WTC11 (cell line): ENCODE data around the gene CNTNAP2. TPM values are rescaled to one million over a fixed set of nuclear protein-coding genes. Genes with fewer than 3 reads are reported as not detected.
A peak's percentile ranks its signal among the peaks of the same experiment; 100 is the strongest.

Experiments used
- ATAC-seq: fragments of 200-7000 bp; cut with Tn5 transposase; 2 replicates; pipeline ENCODE4 v1.10.0; 2021; ENCODE audit warnings: mild to moderate bottlenecking, moderate library complexity
- CTCF ChIA-PET: fragments of 300-600 bp; sonication (Branson Sonifier 250); formaldehyde crosslinking; loops from one replicate; lab custom pipeline; 2021; ENCODE audit warnings: antibody characterized with exemption; lab: Charles Lee
- POLR2A ChIA-PET: fragments of 350-600 bp; sonication (Branson Sonifier 250); formaldehyde crosslinking; loops from one replicate; lab custom pipeline; 2021; ENCODE audit warnings: antibody characterized with exemption; lab: Charles Lee
- DNase-seq: peaks from one replicate; pipeline ENCODE4 v3.0.0; 2021; ENCODE audit warnings: low spot score
- H3K27ac Mint-ChIP-seq: 2 replicates; pipeline ENCODE4 v1.8.0; 2021; ENCODE audit warnings: mixed read lengths
- H3K27me3 Mint-ChIP-seq: 2 replicates; pipeline ENCODE4 v1.8.0; 2021; ENCODE audit warnings: low read depth, mild to moderate bottlenecking, moderate library complexity, mixed read lengths
- H3K36me3 Mint-ChIP-seq: 2 replicates; pipeline ENCODE4 v1.8.0; 2021; ENCODE audit warnings: mixed read lengths
- H3K4me1 Mint-ChIP-seq: 2 replicates; pipeline ENCODE4 v1.8.0; 2022; ENCODE audit warnings: mixed read lengths
- H3K4me3 Mint-ChIP-seq: 2 replicates; pipeline ENCODE4 v1.8.0; 2021; ENCODE audit warnings: mild to moderate bottlenecking, moderate library complexity, mixed read lengths
- H3K9me3 Mint-ChIP-seq: 2 replicates; pipeline ENCODE4 v1.8.0; 2021; ENCODE audit warnings: mixed read lengths
- ZBTB43 ChIP-seq: sonication (generic); formaldehyde crosslinking; IDR thresholded peaks from 2 replicates; pipeline ENCODE4 v1.8.1; 2023; ENCODE audit warnings: mild to moderate bottlenecking, missing genetic modification reagents
- ZNF317 ChIP-seq: sonication (generic); formaldehyde crosslinking; IDR thresholded peaks from 2 replicates; pipeline ENCODE4 v1.8.1; 2023; ENCODE audit warnings: low read depth, mild to moderate bottlenecking, moderate library complexity, missing genetic modification reagents, borderline replicate concordance
- microRNA-seq: library from miRNA; unstranded; fragments of <30 nt; microRNA quantifications from one replicate; pipeline ENCODE4 v1.2.0, GENCODE V29; 2022; ENCODE audit warnings: borderline number of aligned reads
- total RNA-seq: library from RNA; stranded (reverse); gene quantifications from 3 replicates; pipeline ENCODE4 v1.2.3, GENCODE V29; 2021

Gene CNTNAP2
- total RNA-seq, 1 experiment from 2014 or later = 63.8 TPM

GRCh38 chr7:148468700-148469098, 2352.1 kb downstream of the CNTNAP2 start:
- DNase-seq = no peak
- Mint-ChIP-seq H3K4me3 (no peak overlapping the region), H3K9me3 (peaks cover under 1% of the 10 kb centered on the region), H3K27ac (no peak overlapping the region), H3K4me1 (peaks cover 3% of the 10 kb centered on the region), H3K27me3 (no peaks in the 10 kb centered on the region; the same call in 1 of the 2 replicates), H3K36me3 (no peaks in the 10 kb centered on the region)
- no peak for TF ChIP-seq ZBTB43 (CRISPR knock-in tag)
- TF ChIP-seq ZNF317 (CRISPR knock-in tag) = no peak
- POLR2A ChIA-PET = interaction anchor here (0.6 kb wide), 1 partner anchor 197 kb away, joined by 4 read pairs; no protein-coding TSS in a partner anchor
- CTCF ChIA-PET = no interaction called here
- peak; percentile 58; the same call in 1 of the 2 replicates for ATAC-seq

Small RNA genes lying within 50 kb of the gene (microRNA-seq; reads per million reads assigned to microRNA genes)
- not detected for gene MIR548F4
